HEK293 (cell line): ENCODE measurements around the gene BEST1.

ENCODE experiments used
- CTCF ChIA-PET: fragments of 350-600 bp; formaldehyde crosslinking; extraction: SDS; loops from one replicate; lab custom pipeline; 2021; ENCODE audit warnings: antibody characterized with exemption; lab: Yijun Ruan, JAX
- POLR2A ChIA-PET: fragments of 300-600 bp; formaldehyde crosslinking; extraction: SDS; loops from one replicate; lab custom pipeline; 2020; ENCODE audit warnings: antibody characterized with exemption, inconsistent platforms; lab: Yijun Ruan, JAX
- H3K27ac ChIP-seq: fragments of 200-500 bp; sonication (Bioruptor generic); 2 replicates; pipeline ENCODE4 v1.5.1; 2014; ENCODE audit warnings: low read depth, low read length, control low read depth, inconsistent platforms; ENCODE audit errors: extremely low read depth
- H3K36me3 ChIP-seq, 2 experiments: fragments of 200-500 bp in 1 of 2; sonication (Bioruptor generic) in 1 of 2; 1 replicate in 1 of 2; 2 replicates in 1 of 2; pipeline ENCODE4 v1.5.1; 2014 to 2017; ENCODE audit warnings: inconsistent platforms in 2 of 2, low read length in 2 of 2; ENCODE audit not compliant: control insufficient read depth in 2 of 2, insufficient read depth in 1 of 2
- H3K4me1 ChIP-seq: fragments of 200-500 bp; sonication (Bioruptor generic); 2 replicates; pipeline ENCODE4 v1.5.1; 2014; ENCODE audit warnings: mild to moderate bottlenecking, low read length, inconsistent platforms; ENCODE audit not compliant: control insufficient read depth, insufficient read depth
- H3K4me3 ChIP-seq: 2 replicates; pipeline ENCODE4 v1.5.1; 2011; ENCODE audit warnings: low read depth, mild to moderate bottlenecking, control low read depth, low read length, moderate library complexity
- H3K9me3 ChIP-seq: fragments of 200-500 bp; sonication (Bioruptor generic); 2 replicates; pipeline ENCODE4 v1.5.1; 2014; ENCODE audit warnings: low read depth, low read length, inconsistent platforms; ENCODE audit not compliant: control insufficient read depth, insufficient read depth
- GFI1B ChIP-seq: fragments of 450-650 bp; formaldehyde crosslinking; IDR thresholded peaks from 2 replicates; pipeline ENCODE4 v1.5.1; 2016; ENCODE audit warnings: missing biosample characterization, missing genetic modification characterization
- GLIS2 ChIP-seq: fragments of 450-650 bp; formaldehyde crosslinking; IDR thresholded peaks from 2 replicates; pipeline ENCODE4 v1.5.1; 2016; ENCODE audit warnings: missing biosample characterization, missing genetic modification characterization
- HOXA7 ChIP-seq: sonication (generic); formaldehyde crosslinking; IDR thresholded peaks from 2 replicates; pipeline ENCODE4 v1.8.1; 2022; ENCODE audit warnings: missing genetic modification reagents, borderline replicate concordance
- KLF10 ChIP-seq: fragments of 450-650 bp; IDR thresholded peaks from 2 replicates; pipeline ENCODE4 v1.5.1; 2018; ENCODE audit warnings: missing biosample characterization, mild to moderate bottlenecking, missing genetic modification characterization
- ZBTB1 ChIP-seq: fragments of 450-650 bp; formaldehyde crosslinking; IDR thresholded peaks from 2 replicates; pipeline ENCODE4 v1.5.1; 2016; ENCODE audit warnings: missing biosample characterization, missing genetic modification characterization
- ZBTB48 ChIP-seq: fragments of 450-650 bp; formaldehyde crosslinking; IDR thresholded peaks from 2 replicates; pipeline ENCODE4 v1.5.1; 2016; ENCODE audit warnings: missing biosample characterization, missing genetic modification characterization
- ZBTB7A ChIP-seq: fragments of 450-650 bp; formaldehyde crosslinking; IDR thresholded peaks from 2 replicates; pipeline ENCODE4 v1.5.1; 2016; ENCODE audit warnings: low read depth, missing biosample characterization, missing genetic modification characterization
- ZFP69B ChIP-seq: fragments of 450-650 bp; formaldehyde crosslinking; IDR thresholded peaks from 2 replicates; pipeline ENCODE4 v1.5.1; 2016; ENCODE audit warnings: missing biosample characterization, missing genetic modification characterization
- ZNF133 ChIP-seq: fragments of 450-650 bp; formaldehyde crosslinking; IDR thresholded peaks from 2 replicates; pipeline ENCODE4 v1.5.1; 2016; ENCODE audit warnings: missing biosample characterization, missing genetic modification characterization
- ZNF146 ChIP-seq: fragments of 450-650 bp; formaldehyde crosslinking; IDR thresholded peaks from 2 replicates; pipeline ENCODE4 v1.5.1; 2016; ENCODE audit warnings: missing biosample characterization, missing genetic modification characterization
- ZNF175 ChIP-seq: fragments of 450-650 bp; formaldehyde crosslinking; IDR thresholded peaks from 2 replicates; pipeline ENCODE4 v1.5.1; 2016; ENCODE audit warnings: missing biosample characterization, missing genetic modification characterization
- ZNF350 ChIP-seq: fragments of 450-650 bp; formaldehyde crosslinking; IDR thresholded peaks from 2 replicates; pipeline ENCODE4 v1.5.0; 2017; ENCODE audit warnings: missing biosample characterization, mild to moderate bottlenecking, missing genetic modification characterization
- ZNF37A ChIP-seq: fragments of 450-650 bp; IDR thresholded peaks from 2 replicates; pipeline ENCODE4 v1.5.1; 2018; ENCODE audit warnings: missing biosample characterization, missing genetic modification characterization
- ZNF423 ChIP-seq: fragments of 450-650 bp; formaldehyde crosslinking; IDR thresholded peaks from 2 replicates; pipeline ENCODE4 v1.5.1; 2016; ENCODE audit warnings: missing biosample characterization, missing genetic modification characterization
- ZNF501 ChIP-seq: fragments of 450-650 bp; formaldehyde crosslinking; IDR thresholded peaks from 2 replicates; pipeline ENCODE4 v1.5.1; 2016; ENCODE audit warnings: missing biosample characterization, missing genetic modification characterization
- ZNF514 ChIP-seq: fragments of 450-650 bp; formaldehyde crosslinking; IDR thresholded peaks from 2 replicates; pipeline ENCODE4 v1.5.1; 2016; ENCODE audit warnings: missing biosample characterization, missing genetic modification characterization
- ZNF548 ChIP-seq: fragments of 450-650 bp; formaldehyde crosslinking; IDR thresholded peaks from 2 replicates; pipeline ENCODE4 v1.5.1; 2016; ENCODE audit warnings: missing biosample characterization, missing genetic modification characterization
- ZNF560 ChIP-seq: fragments of 450-650 bp; formaldehyde crosslinking; IDR thresholded peaks from 2 replicates; pipeline ENCODE4 v1.5.1; 2017; ENCODE audit warnings: missing biosample characterization, missing genetic modification characterization, borderline replicate concordance
- ZNF670 ChIP-seq: fragments of 450-650 bp; formaldehyde crosslinking; IDR thresholded peaks from 2 replicates; pipeline ENCODE4 v1.5.1; 2016; ENCODE audit warnings: missing biosample characterization, missing genetic modification characterization, low read depth
- ZNF707 ChIP-seq: fragments of 450-650 bp; formaldehyde crosslinking; IDR thresholded peaks from 2 replicates; pipeline ENCODE4 v1.5.1; 2016; ENCODE audit warnings: missing biosample characterization, missing genetic modification characterization
- ZNF776 ChIP-seq: fragments of 450-650 bp; formaldehyde crosslinking; IDR thresholded peaks from 2 replicates; pipeline ENCODE4 v1.5.0; 2017; ENCODE audit warnings: missing biosample characterization, missing genetic modification characterization, borderline replicate concordance
- ZNF791 ChIP-seq: fragments of 450-650 bp; formaldehyde crosslinking; IDR thresholded peaks from 2 replicates; pipeline ENCODE4 v1.5.1; 2016; ENCODE audit warnings: missing biosample characterization, missing genetic modification characterization
- TF ChIP-seq, protein P1 (sequence below): fragments of 450-650 bp; formaldehyde crosslinking; IDR thresholded peaks from 2 replicates; pipeline ENCODE4 v1.5.1; 2016; ENCODE audit warnings: missing biosample characterization, missing genetic modification characterization, borderline replicate concordance
- TF ChIP-seq, protein P2 (sequence below): fragments of 450-650 bp; formaldehyde crosslinking; IDR thresholded peaks from 2 replicates; pipeline ENCODE4 v1.5.1; 2016; ENCODE audit warnings: missing biosample characterization, missing genetic modification characterization
- TF ChIP-seq, protein P3 (sequence below): fragments of 450-650 bp; formaldehyde crosslinking; IDR thresholded peaks from 2 replicates; pipeline ENCODE4 v1.5.1; 2016; ENCODE audit warnings: missing biosample characterization, missing genetic modification characterization
- TF ChIP-seq, protein P4 (sequence below): fragments of 450-650 bp; formaldehyde crosslinking; IDR thresholded peaks from 2 replicates; pipeline ENCODE4 v1.5.1; 2016; ENCODE audit warnings: missing biosample characterization, missing genetic modification characterization
- TF ChIP-seq, protein P5 (sequence below): fragments of 450-650 bp; formaldehyde crosslinking; IDR thresholded peaks from 2 replicates; pipeline ENCODE4 v1.5.1; 2016; ENCODE audit warnings: missing biosample characterization, missing genetic modification characterization
- TF ChIP-seq, protein P6 (sequence below): IDR thresholded peaks from 2 replicates; pipeline ENCODE4 v1.6.1; 2011; ENCODE audit warnings: mild to moderate bottlenecking, low read depth, low read length, borderline replicate concordance

BEST1 gene

DNA sequence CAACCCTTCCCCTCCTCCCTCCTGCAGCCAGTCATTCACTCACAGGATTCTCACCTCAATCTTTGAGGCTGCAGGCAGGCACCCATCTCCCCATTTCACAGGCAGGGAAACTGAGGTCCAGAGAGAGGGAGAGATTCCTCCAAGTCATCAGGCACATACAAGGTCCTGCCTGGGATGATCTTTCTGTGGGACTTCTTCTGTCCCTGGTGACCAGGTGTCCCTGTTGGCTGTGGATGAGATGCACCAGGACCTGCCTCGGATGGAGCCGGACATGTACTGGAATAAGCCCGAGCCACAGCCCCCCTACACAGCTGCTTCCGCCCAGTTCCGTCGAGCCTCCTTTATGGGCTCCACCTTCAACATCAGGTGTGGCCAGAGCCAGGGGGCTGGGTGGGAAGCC is 9.5 kb downstream of the BEST1 start:
- no peaks in the 10 kb centered on the region for H3K9me3 ChIP-seq
- H3K36me3 ChIP-seq, result peaks cover 0 to 24% of the 10 kb centered on the region in 2 experiments; a peak in 1 of 3 replicates
- ChIA-PET CTCF (interaction anchor here (1.1 to 2.7 kb wide), 2 partner anchors 12 to 89 kb away, joined by 3 to 12 read pairs; no protein-coding TSS in a partner anchor), POLR2A (no interaction called here)
- no peak overlapping the region for H3K27ac ChIP-seq
- TF ChIP-seq ZNF560 (no peak), GFI1B (tag by site-specific recombination) (no peak), ZNF146 (tag by site-specific recombination) (no peak), ZBTB7A (tag by site-specific recombination) (no peak), ZNF776 (no peak), ZNF514 (tag by site-specific recombination) (no peak), KLF10 (tag by site-specific recombination) (no peak), ZNF133 (tag by site-specific recombination) (no peak), ZFP69B (tag by site-specific recombination) (no peak)
- TF ChIP-seq, protein P1, sequence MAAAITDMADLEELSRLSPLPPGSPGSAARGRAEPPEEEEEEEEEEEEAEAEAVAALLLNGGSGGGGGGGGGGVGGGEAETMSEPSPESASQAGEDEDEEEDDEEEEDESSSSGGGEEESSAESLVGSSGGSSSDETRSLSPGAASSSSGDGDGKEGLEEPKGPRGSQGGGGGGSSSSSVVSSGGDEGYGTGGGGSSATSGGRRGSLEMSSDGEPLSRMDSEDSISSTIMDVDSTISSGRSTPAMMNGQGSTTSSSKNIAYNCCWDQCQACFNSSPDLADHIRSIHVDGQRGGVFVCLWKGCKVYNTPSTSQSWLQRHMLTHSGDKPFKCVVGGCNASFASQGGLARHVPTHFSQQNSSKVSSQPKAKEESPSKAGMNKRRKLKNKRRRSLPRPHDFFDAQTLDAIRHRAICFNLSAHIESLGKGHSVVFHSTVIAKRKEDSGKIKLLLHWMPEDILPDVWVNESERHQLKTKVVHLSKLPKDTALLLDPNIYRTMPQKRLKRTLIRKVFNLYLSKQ (tag by site-specific recombination), result no peak
- H3K4me3 ChIP-seq, result no peak overlapping the region
- no peaks in the 10 kb centered on the region for H3K4me1 ChIP-seq

DNA sequence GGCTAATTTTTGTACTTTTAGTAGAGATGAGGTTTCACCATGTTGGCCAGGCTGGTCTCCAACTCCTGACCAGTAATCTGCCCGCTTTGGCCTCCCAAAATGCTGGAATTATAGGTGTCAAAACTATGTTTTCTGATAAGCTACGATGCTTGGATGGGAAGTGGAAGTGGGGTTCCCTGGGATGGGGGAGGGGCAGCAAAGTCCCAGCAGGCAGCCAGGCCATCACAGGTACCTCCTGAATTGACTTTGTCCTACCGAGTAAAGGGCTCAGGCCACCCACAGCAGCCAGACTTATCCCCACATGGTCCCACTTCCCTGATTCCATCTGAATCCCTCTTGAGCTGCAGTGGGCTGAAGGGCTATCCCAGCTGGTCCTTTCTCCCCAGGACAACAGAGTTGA is 10.4 kb downstream of the BEST1 start:
- H3K4me3 ChIP-seq, result no peak overlapping the region
- POLR2A ChIA-PET, result interaction anchor here (2.1 kb wide), 1 partner anchor 11 kb away, joined by 17 read pairs; the partner anchor contains the start of gene BEST1
- CTCF ChIA-PET, result interaction anchor here (1.2 to 2.7 kb wide), 2 partner anchors 13 to 59 kb away, joined by 3 to 12 read pairs; no protein-coding TSS in a partner anchor
- TF ChIP-seq ZBTB48 (tag by site-specific recombination) (no peak), ZNF670 (tag by site-specific recombination) (no peak), ZNF423 (no peak), ZNF501 (tag by site-specific recombination) (no peak), GLIS2 (tag by site-specific recombination) (no peak), ZNF707 (tag by site-specific recombination) (no peak), ZNF791 (tag by site-specific recombination) (no peak), ZNF175 (tag by site-specific recombination) (no peak), ZNF37A (tag by site-specific recombination) (no peak), ZNF350 (no peak), HOXA7 (no peak), ZNF548 (tag by site-specific recombination) (no peak), ZBTB1 (tag by site-specific recombination) (no peak), ZBTB7A (tag by site-specific recombination) (no peak)
- TF ChIP-seq, protein P2, sequence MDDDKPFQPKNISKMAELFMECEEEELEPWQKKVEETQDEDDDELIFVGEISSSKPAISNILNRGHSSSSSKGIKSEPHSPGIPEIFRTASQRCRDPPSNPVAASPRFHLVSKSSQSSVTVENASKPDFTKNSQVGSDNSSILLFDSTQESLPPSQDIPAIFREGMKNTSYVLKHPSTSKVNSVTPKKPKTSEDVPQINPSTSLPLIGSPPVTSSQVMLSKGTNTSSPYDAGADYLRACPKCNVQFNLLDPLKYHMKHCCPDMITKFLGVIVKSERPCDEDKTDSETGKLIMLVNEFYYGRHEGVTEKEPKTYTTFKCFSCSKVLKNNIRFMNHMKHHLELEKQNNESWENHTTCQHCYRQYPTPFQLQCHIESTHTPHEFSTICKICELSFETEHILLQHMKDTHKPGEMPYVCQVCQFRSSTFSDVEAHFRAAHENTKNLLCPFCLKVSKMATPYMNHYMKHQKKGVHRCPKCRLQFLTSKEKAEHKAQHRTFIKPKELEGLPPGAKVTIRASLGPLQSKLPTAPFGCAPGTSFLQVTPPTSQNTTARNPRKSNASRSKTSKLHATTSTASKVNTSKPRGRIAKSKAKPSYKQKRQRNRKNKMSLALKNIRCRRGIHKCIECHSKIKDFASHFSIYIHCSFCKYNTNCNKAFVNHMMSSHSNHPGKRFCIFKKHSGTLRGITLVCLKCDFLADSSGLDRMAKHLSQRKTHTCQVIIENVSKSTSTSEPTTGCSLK (tag by site-specific recombination), result no peak
- TF ChIP-seq, protein P3, sequence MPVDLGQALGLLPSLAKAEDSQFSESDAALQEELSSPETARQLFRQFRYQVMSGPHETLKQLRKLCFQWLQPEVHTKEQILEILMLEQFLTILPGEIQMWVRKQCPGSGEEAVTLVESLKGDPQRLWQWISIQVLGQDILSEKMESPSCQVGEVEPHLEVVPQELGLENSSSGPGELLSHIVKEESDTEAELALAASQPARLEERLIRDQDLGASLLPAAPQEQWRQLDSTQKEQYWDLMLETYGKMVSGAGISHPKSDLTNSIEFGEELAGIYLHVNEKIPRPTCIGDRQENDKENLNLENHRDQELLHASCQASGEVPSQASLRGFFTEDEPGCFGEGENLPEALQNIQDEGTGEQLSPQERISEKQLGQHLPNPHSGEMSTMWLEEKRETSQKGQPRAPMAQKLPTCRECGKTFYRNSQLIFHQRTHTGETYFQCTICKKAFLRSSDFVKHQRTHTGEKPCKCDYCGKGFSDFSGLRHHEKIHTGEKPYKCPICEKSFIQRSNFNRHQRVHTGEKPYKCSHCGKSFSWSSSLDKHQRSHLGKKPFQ (tag by site-specific recombination), result no peak
- TF ChIP-seq, protein P4, sequence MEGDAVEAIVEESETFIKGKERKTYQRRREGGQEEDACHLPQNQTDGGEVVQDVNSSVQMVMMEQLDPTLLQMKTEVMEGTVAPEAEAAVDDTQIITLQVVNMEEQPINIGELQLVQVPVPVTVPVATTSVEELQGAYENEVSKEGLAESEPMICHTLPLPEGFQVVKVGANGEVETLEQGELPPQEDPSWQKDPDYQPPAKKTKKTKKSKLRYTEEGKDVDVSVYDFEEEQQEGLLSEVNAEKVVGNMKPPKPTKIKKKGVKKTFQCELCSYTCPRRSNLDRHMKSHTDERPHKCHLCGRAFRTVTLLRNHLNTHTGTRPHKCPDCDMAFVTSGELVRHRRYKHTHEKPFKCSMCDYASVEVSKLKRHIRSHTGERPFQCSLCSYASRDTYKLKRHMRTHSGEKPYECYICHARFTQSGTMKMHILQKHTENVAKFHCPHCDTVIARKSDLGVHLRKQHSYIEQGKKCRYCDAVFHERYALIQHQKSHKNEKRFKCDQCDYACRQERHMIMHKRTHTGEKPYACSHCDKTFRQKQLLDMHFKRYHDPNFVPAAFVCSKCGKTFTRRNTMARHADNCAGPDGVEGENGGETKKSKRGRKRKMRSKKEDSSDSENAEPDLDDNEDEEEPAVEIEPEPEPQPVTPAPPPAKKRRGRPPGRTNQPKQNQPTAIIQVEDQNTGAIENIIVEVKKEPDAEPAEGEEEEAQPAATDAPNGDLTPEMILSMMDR (tag by site-specific recombination), result no peak
- TF ChIP-seq, protein P5, sequence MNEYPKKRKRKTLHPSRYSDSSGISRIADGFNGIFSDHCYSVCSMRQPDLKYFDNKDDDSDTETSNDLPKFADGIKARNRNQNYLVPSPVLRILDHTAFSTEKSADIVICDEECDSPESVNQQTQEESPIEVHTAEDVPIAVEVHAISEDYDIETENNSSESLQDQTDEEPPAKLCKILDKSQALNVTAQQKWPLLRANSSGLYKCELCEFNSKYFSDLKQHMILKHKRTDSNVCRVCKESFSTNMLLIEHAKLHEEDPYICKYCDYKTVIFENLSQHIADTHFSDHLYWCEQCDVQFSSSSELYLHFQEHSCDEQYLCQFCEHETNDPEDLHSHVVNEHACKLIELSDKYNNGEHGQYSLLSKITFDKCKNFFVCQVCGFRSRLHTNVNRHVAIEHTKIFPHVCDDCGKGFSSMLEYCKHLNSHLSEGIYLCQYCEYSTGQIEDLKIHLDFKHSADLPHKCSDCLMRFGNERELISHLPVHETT (tag by site-specific recombination), result no peak
- TF ChIP-seq, protein P6, sequence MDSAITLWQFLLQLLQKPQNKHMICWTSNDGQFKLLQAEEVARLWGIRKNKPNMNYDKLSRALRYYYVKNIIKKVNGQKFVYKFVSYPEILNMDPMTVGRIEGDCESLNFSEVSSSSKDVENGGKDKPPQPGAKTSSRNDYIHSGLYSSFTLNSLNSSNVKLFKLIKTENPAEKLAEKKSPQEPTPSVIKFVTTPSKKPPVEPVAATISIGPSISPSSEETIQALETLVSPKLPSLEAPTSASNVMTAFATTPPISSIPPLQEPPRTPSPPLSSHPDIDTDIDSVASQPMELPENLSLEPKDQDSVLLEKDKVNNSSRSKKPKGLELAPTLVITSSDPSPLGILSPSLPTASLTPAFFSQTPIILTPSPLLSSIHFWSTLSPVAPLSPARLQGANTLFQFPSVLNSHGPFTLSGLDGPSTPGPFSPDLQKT, result no peak
- peaks cover 0 to 33% of the 10 kb centered on the region in 2 experiments; a peak in 1 of 3 replicates for H3K36me3 ChIP-seq
- H3K4me1 ChIP-seq, result no peaks in the 10 kb centered on the region
- H3K27ac ChIP-seq, result no peak overlapping the region
- H3K9me3 ChIP-seq, result no peaks in the 10 kb centered on the region
